T47D (cell line): Measurements from ENCODE around the gene CPLX3.

ENCODE experiments used
- DNase-seq, 2 experiments: peaks; one replicate each; pipeline versions ENCODE4 v3.0.0 to v3.0.0-alpha.2; 2011 to 2012; ENCODE audit warnings: low read depth in 1 of 2, low spot score in 1 of 2
- JUND ChIP-seq: IDR thresholded peaks from 2 replicates; pipeline ENCODE4 v1.6.1; 2012; ENCODE audit warnings: low read depth
- in situ Hi-C: cut with HindIII; loops from 2 replicates; pipeline ENCODE4 v1.10.0; 2016; ENCODE audit warnings: low sequenced_read_pairs, low pct_unique_long_range_greater_than_20kb

The CPLX3 gene

DNA sequence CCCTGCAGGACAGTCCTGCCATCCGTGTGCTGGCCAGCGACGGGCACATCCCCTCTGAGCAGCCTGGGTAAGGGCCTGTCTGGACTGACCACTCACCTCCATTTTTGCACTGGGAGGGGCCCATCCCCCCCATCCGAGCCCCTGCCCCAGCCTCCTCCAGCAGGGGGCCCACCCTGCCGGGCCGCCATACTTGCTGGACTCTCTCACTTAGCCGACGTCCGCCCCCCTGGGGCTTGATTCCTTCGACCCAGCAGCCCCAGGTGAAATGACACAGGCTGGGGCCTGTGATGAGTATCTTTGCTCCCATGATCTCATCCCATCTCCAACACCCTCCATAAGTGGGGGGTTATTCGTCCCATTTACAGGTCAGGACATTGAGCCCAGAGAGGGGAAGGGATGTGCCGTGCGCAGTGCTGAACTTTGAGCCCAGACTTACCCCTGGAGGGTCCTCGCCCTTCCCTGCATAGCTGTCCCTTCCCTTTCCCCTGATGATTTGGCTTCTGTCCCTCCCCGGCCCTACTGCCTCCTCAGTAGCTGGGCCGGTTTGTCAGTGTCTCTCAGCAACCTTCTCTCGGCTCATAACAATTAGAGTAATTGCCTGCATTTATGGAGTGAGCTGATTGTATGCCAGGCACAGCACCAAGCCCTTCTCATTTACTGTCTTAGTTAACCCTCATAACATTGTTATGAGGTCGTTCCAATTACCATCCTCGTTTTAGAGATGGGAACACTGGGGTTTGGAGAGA lies 9.6 kb upstream of the CPLX3 start:
- DNase-seq: no peak
- no peak for TF ChIP-seq JUND
- in situ Hi-C loops: no loop called here

DNA sequence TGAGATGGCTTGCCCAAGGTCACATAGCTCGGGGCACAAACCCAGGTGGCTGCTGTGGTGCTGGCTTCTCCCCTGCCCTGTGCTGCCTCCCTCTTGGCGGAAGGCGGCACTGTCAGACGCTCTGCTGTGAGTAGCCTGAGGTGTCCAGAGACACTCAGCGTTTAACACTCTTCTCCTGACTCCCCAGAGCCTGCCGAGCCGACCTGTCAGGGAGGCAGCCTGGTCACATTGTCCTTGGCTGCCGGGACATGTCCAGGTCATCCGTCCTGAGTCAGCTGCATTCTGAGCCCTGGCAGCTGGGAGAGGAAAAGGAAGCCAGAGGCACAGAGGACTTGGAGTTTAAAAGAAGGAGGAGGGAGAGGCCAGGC lies 9.1 kb upstream of the CPLX3 start:
- DNase-seq: peak; percentile 82 to 97
- in situ Hi-C loops: no loop called here
- TF ChIP-seq JUND: no peak

DNA sequence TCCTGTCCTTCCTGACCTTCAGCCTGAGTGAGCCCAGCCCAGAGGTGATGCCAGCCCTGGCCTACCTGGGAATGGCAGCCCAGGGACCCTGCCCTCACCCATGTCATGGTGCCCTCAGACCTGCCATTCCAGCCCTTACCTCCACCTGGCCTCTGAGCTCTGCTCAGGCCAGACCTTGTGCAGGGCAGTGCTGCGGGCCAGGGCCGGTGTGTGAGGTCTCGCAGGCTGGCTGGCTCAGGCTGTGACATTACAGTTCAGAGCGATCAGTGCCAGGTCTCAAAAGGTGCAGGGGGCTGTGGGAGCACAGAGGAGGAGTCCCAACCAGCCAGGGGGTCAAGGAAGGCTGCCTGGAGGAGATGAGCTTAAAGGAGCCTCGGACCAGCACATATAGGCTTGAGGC lies 6.4 kb upstream of the CPLX3 start:
- in situ Hi-C loops: no loop called here
- no peak for DNase-seq

DNA sequence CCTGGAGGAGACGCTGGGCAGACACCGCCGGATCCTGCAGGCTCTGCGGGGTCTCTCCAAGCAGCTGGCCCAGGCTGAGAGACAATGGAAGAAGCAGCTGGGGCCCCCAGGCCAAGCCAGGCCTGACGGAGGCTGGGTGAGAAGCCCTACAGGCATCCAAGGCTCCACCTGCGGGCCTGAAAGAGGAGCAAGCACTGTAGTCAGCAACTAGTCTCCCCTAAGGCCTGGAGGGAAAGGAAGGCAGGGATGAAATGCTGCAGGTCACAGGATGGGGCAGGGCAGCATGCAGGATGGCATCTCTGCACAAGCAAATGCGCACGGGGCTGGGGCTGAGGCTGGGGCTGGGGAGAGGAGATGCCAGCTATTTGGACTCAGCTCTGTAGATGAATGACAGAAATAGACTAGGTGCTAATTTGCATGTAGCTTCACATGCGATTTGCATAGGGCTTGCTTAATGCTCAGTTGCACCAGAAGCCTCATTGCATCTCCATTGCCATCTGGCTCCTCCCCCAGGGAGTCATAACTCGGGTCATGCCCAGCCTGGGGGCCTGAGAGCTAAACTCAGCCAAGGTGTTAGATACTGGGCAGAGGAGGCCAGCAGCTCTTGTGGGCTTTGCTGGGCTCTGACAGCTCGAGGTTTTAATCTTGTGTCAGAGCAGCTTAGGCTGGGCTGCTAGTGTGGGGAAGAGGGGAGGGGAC lies 5.2 kb upstream of the CPLX3 start:
- peak in 1 of 2 experiments; percentile 80 for DNase-seq
- TF ChIP-seq JUND: no peak
- in situ Hi-C loops: no loop called here

More for the DNA sequence above, 6.4 kb upstream of the CPLX3 start:
- no peak for TF ChIP-seq JUND

DNA sequence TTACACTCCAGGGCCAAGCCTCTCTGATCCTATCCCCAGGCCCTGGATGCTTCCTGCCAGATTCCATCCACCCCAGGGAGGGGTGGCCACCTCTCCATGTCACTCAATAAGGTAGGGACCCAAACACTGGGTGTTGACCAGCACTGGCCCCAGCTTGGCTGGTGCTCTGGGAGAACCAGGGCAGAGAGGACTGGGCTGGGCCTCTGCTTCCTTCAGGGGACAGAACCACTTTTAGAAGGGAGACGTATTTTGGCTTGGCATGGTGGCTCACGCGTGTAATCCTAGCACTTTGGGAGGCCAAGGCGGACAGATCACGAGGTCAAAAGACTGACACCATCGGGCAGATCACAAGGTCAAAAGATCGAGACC lies 4.7 kb upstream of the CPLX3 start:
- DNase-seq: no peak
- no peak for TF ChIP-seq JUND
- in situ Hi-C loops: no loop called here

DNA sequence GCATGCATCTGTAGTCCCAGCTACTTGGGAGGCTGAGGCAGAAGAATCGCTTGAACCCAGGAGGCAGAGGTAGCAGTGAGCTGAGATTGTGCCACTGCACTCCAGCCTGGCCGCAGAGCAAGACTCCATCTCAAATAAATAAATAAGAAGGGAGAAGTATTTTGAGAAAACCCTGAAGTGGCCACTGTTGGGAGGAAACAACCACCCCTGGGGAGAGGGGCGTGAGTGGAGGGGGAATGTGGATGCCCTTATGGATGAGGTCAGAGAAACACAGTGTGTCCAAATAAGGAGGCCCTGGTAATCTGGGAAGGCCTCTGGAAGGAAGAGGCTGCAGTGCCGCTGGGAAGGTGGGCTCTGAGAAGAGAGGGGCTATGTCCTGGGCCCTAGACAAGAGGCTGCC lies 4.2 kb upstream of the CPLX3 start:
- in situ Hi-C loops: no loop called here
- no peak for DNase-seq
- no peak for TF ChIP-seq JUND

DNA sequence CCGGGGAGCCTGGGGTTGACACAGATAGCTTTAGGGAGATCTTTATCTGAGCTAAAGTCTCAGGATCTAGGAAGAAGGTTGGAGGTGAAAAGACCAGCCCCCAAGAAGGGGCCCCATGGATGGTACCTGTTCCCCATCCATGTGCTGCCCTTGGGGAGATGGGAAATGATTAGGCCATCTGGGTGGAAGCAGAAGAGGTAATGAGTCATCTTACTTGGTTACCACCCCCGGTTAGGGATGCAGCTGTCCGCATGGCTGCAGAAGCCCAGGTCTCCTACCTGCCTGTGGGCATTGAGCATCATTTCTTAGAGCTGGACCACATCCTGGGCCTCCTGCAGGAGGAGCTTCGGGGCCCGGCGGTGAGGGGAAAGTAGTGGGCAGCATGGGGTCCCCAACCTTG lies 3.1 kb upstream of the CPLX3 start:
- in situ Hi-C loops: no loop called here
- no peak for DNase-seq
- TF ChIP-seq JUND: no peak

DNA sequence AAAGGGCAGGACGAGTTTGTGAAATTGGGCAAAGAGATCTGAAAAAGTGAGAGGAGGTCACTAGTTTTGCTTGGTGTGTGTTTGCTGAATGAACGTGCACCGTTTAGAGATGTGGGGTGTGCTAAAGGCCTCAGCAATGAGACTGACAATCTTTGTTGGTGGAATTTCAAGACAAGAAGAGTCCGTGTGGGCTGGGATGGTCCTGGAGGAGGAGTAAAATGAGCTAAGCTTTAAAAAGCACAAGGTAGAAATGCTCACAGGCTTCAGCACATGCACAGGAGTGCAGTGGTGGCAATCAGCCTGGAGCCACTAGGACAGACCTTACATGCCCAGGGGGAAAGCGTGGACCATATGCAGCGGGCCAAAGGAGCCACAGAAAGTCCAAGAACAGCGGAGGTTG lies 1.5 kb upstream of the CPLX3 start:
- DNase-seq: no peak
- TF ChIP-seq JUND: no peak
- in situ Hi-C loops: no loop called here

DNA sequence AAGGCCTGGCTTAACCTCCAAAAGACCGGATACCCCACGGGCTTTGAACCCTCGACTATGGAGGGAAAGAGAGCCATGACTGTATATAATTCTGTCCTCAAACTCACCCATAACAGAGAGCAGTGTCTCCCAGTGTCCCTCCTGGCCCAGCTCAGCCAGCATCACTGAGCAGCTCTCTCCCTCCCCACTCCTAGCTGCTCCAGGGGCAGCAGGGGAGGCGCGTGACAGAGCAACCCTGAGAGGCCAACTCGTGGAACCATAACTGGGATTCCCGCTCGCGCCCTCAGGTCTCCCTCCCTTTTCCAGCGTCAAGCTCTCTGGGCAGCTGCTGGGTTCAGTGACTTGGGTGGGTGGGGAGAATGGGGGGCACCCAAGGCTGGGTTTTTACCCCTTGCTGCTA lies 561 bp upstream of the CPLX3 start:
- TF ChIP-seq JUND: no peak
- in situ Hi-C loops: no loop called here
- no peak for DNase-seq

DNA sequence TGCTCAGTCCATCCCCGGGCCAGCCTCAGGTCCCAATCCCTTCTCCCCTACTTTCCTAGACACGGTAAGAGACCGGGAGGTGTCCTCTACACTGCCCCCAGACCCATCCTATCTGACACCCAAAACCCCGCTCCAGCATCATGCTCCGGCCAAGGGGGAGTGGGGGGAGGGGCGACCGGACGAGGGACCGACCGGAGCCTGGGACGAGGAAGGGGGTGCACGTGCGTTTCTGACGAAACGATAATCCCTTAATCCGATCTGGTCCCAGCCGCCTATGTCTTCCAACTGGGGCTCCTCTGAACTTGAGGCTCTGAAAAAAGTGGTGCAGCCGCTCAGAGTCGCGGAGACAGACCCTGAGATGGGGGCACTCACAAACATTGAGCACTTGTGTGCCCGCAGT lies 494 bp downstream of the CPLX3 start:
- no peak for TF ChIP-seq JUND
- in situ Hi-C loops: no loop called here
- DNase-seq: no peak

DNA sequence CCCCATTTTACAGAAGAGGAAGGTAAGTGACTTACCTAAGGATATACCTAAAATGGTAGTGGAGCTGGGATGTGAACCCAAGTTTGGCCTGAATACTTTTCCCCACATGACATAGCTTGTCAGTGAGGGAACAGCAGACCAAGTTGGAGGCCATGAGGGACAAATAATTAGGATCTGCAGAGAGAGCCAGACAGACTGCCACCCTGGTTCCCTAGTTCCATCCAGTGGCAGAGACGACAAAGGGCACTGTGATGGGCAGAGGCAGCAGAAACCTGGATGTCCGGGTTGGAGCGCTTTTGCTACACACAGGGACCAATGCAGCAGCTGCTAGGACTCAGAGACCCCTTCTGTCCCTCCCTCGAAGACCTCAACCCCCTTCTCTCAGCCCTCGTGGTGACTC lies 1.2 kb downstream of the CPLX3 start:
- DNase-seq: peak in 1 of 2 experiments; percentile 51
- in situ Hi-C loops: no loop called here
- TF ChIP-seq JUND: no peak

DNA sequence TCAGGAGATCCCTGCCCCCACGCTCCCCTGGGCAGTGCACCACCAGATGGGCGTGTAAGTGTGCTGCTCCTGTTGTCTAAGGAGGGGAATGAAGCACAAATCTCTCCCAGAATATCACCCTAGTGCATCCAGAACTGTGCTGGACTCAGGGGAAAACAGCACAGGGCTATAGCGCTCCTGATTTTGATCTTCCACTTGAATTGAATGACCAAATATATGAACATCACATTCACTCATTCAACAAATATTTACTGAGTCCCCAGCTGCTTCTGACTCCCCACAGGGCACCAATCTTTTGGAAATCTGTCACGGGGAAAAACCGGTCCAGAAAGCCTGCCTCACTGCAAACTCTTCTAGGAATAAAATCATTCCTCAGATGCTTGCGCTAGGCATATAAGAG lies 2.4 kb downstream of the CPLX3 start:
- DNase-seq: peak; percentile 77 to 89
- in situ Hi-C loops: no loop called here
- peak; percentile 27; the same call in 1 of the 2 replicates for TF ChIP-seq JUND

DNA sequence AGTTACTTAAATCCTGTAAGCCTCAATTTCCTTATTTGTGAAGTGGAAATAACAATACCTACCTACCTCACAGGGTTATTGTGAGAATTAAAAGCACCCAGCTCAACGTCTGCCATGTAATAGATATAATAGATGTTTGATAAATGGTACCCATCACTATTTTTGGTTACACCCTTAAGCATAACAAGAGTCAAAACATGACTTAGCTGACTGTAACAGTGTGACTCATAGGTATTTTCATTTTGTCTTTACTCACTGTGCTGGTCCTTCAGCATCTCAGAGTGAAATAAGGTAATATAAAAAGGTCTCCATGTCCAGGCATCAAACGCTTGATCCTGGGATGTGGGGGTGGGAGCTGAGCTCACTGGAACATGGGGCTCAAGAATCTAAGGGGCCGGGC lies 3.1 kb downstream of the CPLX3 start:
- no peak for DNase-seq
- in situ Hi-C loops: no loop called here

DNA sequence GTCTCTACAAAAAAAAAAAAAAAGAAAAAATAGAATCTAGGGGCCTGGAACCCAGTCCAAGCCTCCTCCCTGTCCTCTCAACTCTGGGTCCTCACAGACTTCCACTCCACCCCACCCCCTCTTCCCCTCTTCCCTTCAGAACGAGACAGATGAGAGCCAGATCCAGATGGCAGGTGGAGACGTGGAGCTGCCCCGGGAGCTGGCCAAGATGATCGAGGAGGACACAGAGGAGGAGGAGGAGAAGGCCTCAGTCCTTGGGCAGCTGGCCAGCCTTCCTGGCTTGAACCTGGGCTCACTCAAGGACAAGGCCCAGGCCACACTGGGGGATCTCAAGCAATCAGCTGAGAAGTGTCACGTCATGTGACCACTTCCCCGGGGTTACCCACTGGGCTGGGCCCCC lies 3.6 kb downstream of the CPLX3 start:
- TF ChIP-seq JUND: no peak
- in situ Hi-C loops: no loop called here
- DNase-seq: no peak

More for the DNA sequence above, 3.1 kb downstream of the CPLX3 start:
- no peak for TF ChIP-seq JUND
